Neural cell (in vitro differentiated cells): Measurements from ENCODE around the gene RHO.

ENCODE experiments used
- CTCF ChIP-seq: fragments of 450-650 bp; IDR thresholded peaks from 2 replicates; pipeline ENCODE4 v1.5.1; 2014; ENCODE audit warnings: antibody characterized with exemption, mild to moderate bottlenecking, moderate library complexity; ENCODE audit not compliant: poor library complexity, severe bottlenecking
- EP300 ChIP-seq: fragments of 450-650 bp; conservative IDR thresholded peaks from 2 replicates; pipeline ENCODE4 v1.6.1; 2014; ENCODE audit warnings: antibody characterized with exemption, mild to moderate bottlenecking, moderate library complexity; ENCODE audit not compliant: poor library complexity, severe bottlenecking
- RAD21 ChIP-seq: fragments of 450-650 bp; conservative IDR thresholded peaks from 2 replicates; pipeline ENCODE4 v1.6.1; 2014; ENCODE audit warnings: antibody characterized with exemption, mild to moderate bottlenecking, moderate library complexity
- REST ChIP-seq: IDR thresholded peaks from 2 replicates; pipeline ENCODE4 v1.6.1; 2012; ENCODE audit warnings: borderline replicate concordance

DNA sequence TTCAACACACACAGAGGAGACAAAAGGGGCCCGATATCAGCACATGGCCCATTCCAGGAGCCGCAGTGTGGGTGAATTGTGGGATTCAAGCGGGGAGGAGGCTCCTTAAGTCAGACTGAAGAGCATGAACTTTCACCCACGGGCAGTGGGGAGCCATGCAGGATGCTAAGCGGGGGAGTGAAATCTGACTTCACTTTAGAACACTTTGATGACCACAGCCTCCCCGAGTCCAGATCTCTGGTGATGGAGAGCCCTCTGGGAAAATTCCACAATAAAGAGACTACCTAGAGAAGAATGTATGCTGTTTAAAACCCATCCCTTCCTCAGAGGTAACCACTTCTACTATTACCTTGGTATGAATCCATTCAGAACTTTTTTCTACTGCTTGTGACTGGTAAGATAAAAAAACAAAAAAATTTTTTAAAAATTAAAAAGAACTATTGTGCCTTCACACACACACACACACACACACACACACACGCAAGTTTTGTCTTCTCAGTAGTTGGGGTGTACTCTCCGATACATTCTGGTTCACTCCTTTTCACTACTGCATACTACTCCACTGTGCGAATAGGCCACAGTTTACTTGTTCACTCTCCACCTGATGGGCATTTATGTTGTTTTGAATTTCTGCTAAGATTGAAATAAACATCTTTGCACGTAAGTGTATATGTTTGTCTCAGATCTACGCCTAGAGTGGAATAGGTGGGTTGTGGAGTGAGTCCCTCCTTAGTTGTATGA lies 12.5 kb downstream of the RHO start:
- TF ChIP-seq CTCF (no peak), REST (no peak), RAD21 (no peak), EP300 (no peak)
